HCT116 (cell line): ENCODE data around the gene IGFBP4. TPM values are rescaled to one million over a fixed set of nuclear protein-coding genes. Genes with fewer than 3 reads are reported as not detected.
A peak's percentile ranks its signal among the peaks of the same experiment; 100 is the strongest.

Experiments used
- ATAC-seq: fragments of 200-7000 bp; cut with Tn5 transposase; 2 replicates; pipeline ENCODE4 v1.9.1; 2020; ENCODE audit warnings: mild to moderate bottlenecking, moderate library complexity
- BruUV-seq: library from RNA; stranded (reverse); fragments of 400-500 nt; replicated peaks from 2 replicates; lab custom pipeline; 2021; lab: Mats Ljungman, UMichigan
- CTCF ChIA-PET: fragments of 300-600 bp; sonication (Branson Sonifier 250); formaldehyde crosslinking; loops from one replicate; lab custom pipeline; 2021; ENCODE audit warnings: antibody characterized with exemption; lab: Charles Lee
- POLR2A ChIA-PET: fragments of 300-600, 350-600 bp; sonication (Branson Sonifier 250); formaldehyde crosslinking; loops from one replicate; lab custom pipeline; 2021; ENCODE audit warnings: antibody characterized with exemption; lab: Charles Lee
- RAD21 ChIA-PET, 2 experiments: fragments of 300-600 bp; sonication (Branson Sonifier 250); formaldehyde crosslinking; loops; one replicate each; lab custom pipeline; 2023; ENCODE audit warnings: low total read pairs in 2 of 2; ENCODE audit not compliant: uncharacterized antibody in 2 of 2, unreplicated experiment in 2 of 2, low non-redundant PET in 1 of 2; lab: Charles Lee
- DNase-seq: peaks from one replicate; pipeline ENCODE4 v3.0.0-alpha.2; 2010; ENCODE audit warnings: low read depth, low spot score
- H2AFZ ChIP-seq: fragments of 200-600 bp; shearing (Covaris generic), sonication (generic); 2 replicates; pipeline ENCODE4 v1.6.1; 2017; ENCODE audit warnings: low read depth, mixed run types, mixed read lengths, antibody characterized with exemption, low read length; ENCODE audit not compliant: poor library complexity, severe bottlenecking
- H3K27ac ChIP-seq: 2 replicates; pipeline ENCODE4 v1.5.1; 2012; ENCODE audit warnings: low read depth, low read length
- H3K27me3 ChIP-seq: fragments of 200-600 bp; sonication (generic); 2 replicates; pipeline ENCODE4 v1.6.1; 2016; ENCODE audit warnings: mixed run types, low read length, mixed read lengths; ENCODE audit not compliant: insufficient read depth
- H3K36me3 ChIP-seq, 2 experiments: fragments of 200-500 bp in 1 of 2; fragments of 200-600 bp in 1 of 2; sonication (Bioruptor generic) in 1 of 2; sonication (generic) in 1 of 2; 2 replicates each; pipeline versions ENCODE4 v1.5.1 to v1.6.1; 2014 to 2016; ENCODE audit warnings: low read length in 2 of 2, inconsistent platforms in 1 of 2, mixed read lengths in 1 of 2, mixed run types in 1 of 2; ENCODE audit not compliant: insufficient read depth in 2 of 2, control insufficient read depth in 1 of 2
- H3K4me1 ChIP-seq, 2 experiments: fragments of 200-600 bp in 1 of 2; sonication (generic) in 1 of 2; 2 replicates each; pipeline versions ENCODE4 v1.5.1 to v1.6.1; 2012 to 2017; ENCODE audit warnings: low read length in 2 of 2, inconsistent platforms in 1 of 2, mild to moderate bottlenecking in 1 of 2, mixed read lengths in 1 of 2, mixed run types in 1 of 2, moderate library complexity in 1 of 2; ENCODE audit not compliant: insufficient read depth in 2 of 2, control insufficient read depth in 1 of 2
- H3K4me2 ChIP-seq: fragments of 200-600 bp; sonication (generic); 2 replicates; pipeline ENCODE4 v1.6.1; 2017; ENCODE audit warnings: mixed run types, low read length, mixed read lengths
- H3K4me3 ChIP-seq, 2 experiments: fragments of 200-600 bp in 1 of 2; sonication (generic) in 1 of 2; replicated peaks in 1 of 2; 2 replicates each; pipeline ENCODE4 v1.5.1; 2011 to 2016; ENCODE audit warnings: low read length in 2 of 2, control low read depth in 1 of 2, low read depth in 1 of 2, mild to moderate bottlenecking in 1 of 2, mixed read lengths in 1 of 2, mixed run types in 1 of 2
- H3K79me2 ChIP-seq: fragments of 200-600 bp; sonication (generic); 2 replicates; pipeline ENCODE4 v1.6.1; 2017; ENCODE audit warnings: mild to moderate bottlenecking, mixed run types, low read length, moderate library complexity, mixed read lengths; ENCODE audit not compliant: insufficient read depth
- H3K9ac ChIP-seq: fragments of 200-600 bp; sonication (generic); 2 replicates; pipeline ENCODE4 v1.6.1; 2016; ENCODE audit warnings: low read length, mixed read lengths
- H3K9me2 ChIP-seq: fragments of 200-600 bp; sonication (generic), shearing (Covaris generic); 2 replicates; pipeline ENCODE4 v1.6.1; 2017; ENCODE audit warnings: mixed run types, mild to moderate bottlenecking, moderate library complexity; ENCODE audit not compliant: insufficient read depth
- H3K9me3 ChIP-seq, 2 experiments: fragments of 200-500 bp in 1 of 2; fragments of 200-600 bp in 1 of 2; sonication (Bioruptor generic) in 1 of 2; sonication (generic) in 1 of 2; 2 replicates each; pipeline ENCODE4 v1.6.1; 2014 to 2017; ENCODE audit warnings: low read length in 2 of 2, mixed read lengths in 2 of 2, inconsistent platforms in 1 of 2, low read depth in 1 of 2, mild to moderate bottlenecking in 1 of 2, mixed run types in 1 of 2, moderate library complexity in 1 of 2; ENCODE audit not compliant: control insufficient read depth in 1 of 2, insufficient read depth in 1 of 2
- H4K20me1 ChIP-seq: fragments of 200-600 bp; sonication (generic), shearing (Covaris generic); 2 replicates; pipeline ENCODE4 v1.6.1; 2017; ENCODE audit warnings: mixed run types, mild to moderate bottlenecking, moderate library complexity; ENCODE audit not compliant: insufficient read depth
- ATF3 ChIP-seq: IDR thresholded peaks from 2 replicates; pipeline ENCODE4 v1.6.1; 2012
- CTCF ChIP-seq, 3 experiments: fragments of 200-600 bp in 1 of 3; sonication (generic) in 1 of 3; IDR thresholded peaks in 2 of 3; conservative IDR thresholded peaks in 1 of 3; 2 replicates each; pipeline ENCODE4 v1.5.1; 2012 to 2017; ENCODE audit warnings: low read depth in 2 of 3, low read length in 2 of 3, antibody characterized with exemption in 1 of 3, borderline replicate concordance in 1 of 3, control low read depth in 1 of 3, mild to moderate bottlenecking in 1 of 3, mixed read lengths in 1 of 3, mixed run types in 1 of 3, moderate library complexity in 1 of 3; ENCODE audit not compliant: insufficient read depth in 1 of 3
- EZH2phosphoT487 ChIP-seq: fragments of 200-600 bp; IDR thresholded peaks from 2 replicates; pipeline ENCODE4 v1.6.1; 2018; ENCODE audit warnings: antibody characterized with exemption, borderline replicate concordance
- FOSL1 ChIP-seq: IDR thresholded peaks from 2 replicates; pipeline ENCODE4 v1.6.1; 2012; ENCODE audit warnings: low read depth
- JUND ChIP-seq: IDR thresholded peaks from 2 replicates; pipeline ENCODE4 v1.6.1; 2012
- MAX ChIP-seq: IDR thresholded peaks from 2 replicates; pipeline ENCODE4 v1.6.1; 2012
- POLR2A ChIP-seq: IDR thresholded peaks from 2 replicates; pipeline ENCODE4 v1.7.0; 2011; ENCODE audit warnings: borderline replicate concordance; ENCODE audit not compliant: insufficient read depth, insufficient read length; ENCODE audit errors: extremely low read depth
- RAD21 ChIP-seq: IDR thresholded peaks from 2 replicates; pipeline ENCODE4 v1.6.1; 2012; ENCODE audit warnings: low read depth, mild to moderate bottlenecking
- SRF ChIP-seq: IDR thresholded peaks from 2 replicates; pipeline ENCODE4 v1.6.1; 2012; ENCODE audit warnings: low read depth
- YY1 ChIP-seq: IDR thresholded peaks from 2 replicates; pipeline ENCODE4 v1.6.1; 2011; ENCODE audit warnings: low read length, low read depth, moderate library complexity, mild to moderate bottlenecking; ENCODE audit not compliant: insufficient replicate concordance; ENCODE audit errors: extremely low read depth
- ZBTB33 ChIP-seq: IDR thresholded peaks from 2 replicates; pipeline ENCODE4 v1.6.1; 2011; ENCODE audit warnings: mild to moderate bottlenecking, low read length, moderate library complexity; ENCODE audit not compliant: insufficient replicate concordance; ENCODE audit errors: extremely low read depth
- intact Hi-C: fragments of 100-400 bp; cut with micrococcal nuclease; formaldehyde crosslinking; loops from 2 replicates; pipeline ENCODE4 v1.10.0; 2022
- total RNA-seq: library from RNA; stranded (reverse); gene quantifications from one replicate; pipeline ENCODE4 v1.2.1, GENCODE V29; 2021; ENCODE audit not compliant: unreplicated experiment

IGFBP4 gene
- total RNA-seq, 1 experiment from 2014 or later, result 2.0 TPM

GRCh38 chr17:40415390-40415789, 27.9 kb upstream of the IGFBP4 start:
- H3K4me3 ChIP-seq, result no peak overlapping the region
- H3K9ac ChIP-seq, result no peak overlapping the region
- no peak overlapping the region for H3K27ac ChIP-seq
- H3K79me2 ChIP-seq, result peaks cover 71% of the 10 kb centered on the region
- no peaks in the 10 kb centered on the region for H3K27me3 ChIP-seq
- H2AFZ ChIP-seq, result no peak overlapping the region
- peaks cover 37 to 56% of the 10 kb centered on the region in 2 experiments for H3K36me3 ChIP-seq
- ATAC-seq, result no peak
- no peak overlapping the region for H3K4me2 ChIP-seq
- ChIA-PET CTCF (interaction anchor here (0.7 to 4.5 kb wide), 5 partner anchors 9 to 118 kb away, joined by 3 to 31 read pairs (median 3); no protein-coding TSS in a partner anchor), POLR2A (no interaction called here), RAD21 (no interaction called here)
- BruUV-seq, result no TSS peak
- intact Hi-C loops, result loop anchor here (5.0 kb wide), 1 partner anchor 113 kb away; no protein-coding TSS in a partner anchor
- H3K9me3 ChIP-seq, result no peaks in the 10 kb centered on the region
- peaks cover 10 to 26% of the 10 kb centered on the region in 2 experiments; a peak in 3 of 4 replicates for H3K4me1 ChIP-seq
- DNase-seq, result no peak
- no peaks in the 10 kb centered on the region for H3K9me2 ChIP-seq
- peaks cover 4% of the 10 kb centered on the region; the same call in 1 of the 2 replicates for H4K20me1 ChIP-seq
- TF ChIP-seq EZH2phosphoT487, result no peak
- peak; percentile 46 to 59 (median 52); a peak in 5 of 6 replicates for TF ChIP-seq CTCF (IDR thresholded peaks at IDR 0.05 in 2 of 3, conservative IDR thresholded peaks at IDR 0.05 in 1 of 3; ENCODE audit: borderline replicate concordance in 1 of 3, insufficient read depth in 1 of 3, low read depth in 2 of 3, low read length in 2 of 3)
- peak; percentile 55 for TF ChIP-seq RAD21
- TF ChIP-seq, all 23 proteins: peak for 2

- peak overlapping the region; percentile 81 to 94 for H3K4me3 ChIP-seq
- H3K27me3 ChIP-seq, result no peaks in the 10 kb centered on the region
- ChIA-PET RAD21 (no interaction called here), POLR2A (interaction anchor here (1.6 kb wide), 1 partner anchor 93 kb away, joined by 5 read pairs; no protein-coding TSS in a partner anchor), CTCF (interaction anchor here (0.8 to 4.5 kb wide), 3 partner anchors 117 to 144 kb away, joined by 3 to 31 read pairs (median 11); no protein-coding TSS in a partner anchor)
- intact Hi-C loops, result loop anchor here (2.0 to 5.0 kb wide), 2 partner anchors 58 to 114 kb away; no protein-coding TSS in a partner anchor
- peak overlapping the region; percentile 91 for H3K27ac ChIP-seq
- peaks cover 4% of the 10 kb centered on the region; the same call in 1 of the 2 replicates for H4K20me1 ChIP-seq
- H3K36me3 ChIP-seq, result peaks cover 24 to 43% of the 10 kb centered on the region in 2 experiments
- peaks cover 59% of the 10 kb centered on the region for H3K79me2 ChIP-seq
- H3K9me2 ChIP-seq, result no peaks in the 10 kb centered on the region
- no TSS peak for BruUV-seq
- H2AFZ ChIP-seq, result no peak overlapping the region
- peak overlapping the region; percentile 76 for H3K4me2 ChIP-seq
- DNase-seq (no peak), ATAC-seq (no peak)
- no peaks in the 10 kb centered on the region for H3K9me3 ChIP-seq
- peaks cover 10 to 26% of the 10 kb centered on the region in 2 experiments; a peak in 3 of 4 replicates for H3K4me1 ChIP-seq
- peak overlapping the region; percentile 99 for H3K9ac ChIP-seq
- TF ChIP-seq ZBTB33 (no peak), POLR2A (no peak), YY1 (no peak), MAX (no peak), CTCF (IDR thresholded peaks at IDR 0.05 in 2 of 3, conservative IDR thresholded peaks at IDR 0.05 in 1 of 3; ENCODE audit: borderline replicate concordance in 1 of 3, insufficient read depth in 1 of 3, low read depth in 2 of 3, low read length in 2 of 3) (no peak), JUND (no peak), ATF3 (no peak), SRF (no peak), FOSL1 (no peak), RAD21 (no peak)
These were observed 26.6 kb upstream of the IGFBP4 start for GRCh38 chr17:40416671-40417070.
